T1000 (cell line): ENCODE measurements around the gene ABHD2.
"Not testable (repeated sequence)": the region's sequence is repeated elsewhere in the genome, so short reads cannot be mapped to it uniquely, and the experiment has no call there.

ENCODE experiments used
- DNase-seq: peaks from one replicate; lab custom pipeline; 2025; ENCODE audit warnings: mixed read lengths; lab: John Stamatoyannopoulos, UW

Gene ABHD2

DNA sequence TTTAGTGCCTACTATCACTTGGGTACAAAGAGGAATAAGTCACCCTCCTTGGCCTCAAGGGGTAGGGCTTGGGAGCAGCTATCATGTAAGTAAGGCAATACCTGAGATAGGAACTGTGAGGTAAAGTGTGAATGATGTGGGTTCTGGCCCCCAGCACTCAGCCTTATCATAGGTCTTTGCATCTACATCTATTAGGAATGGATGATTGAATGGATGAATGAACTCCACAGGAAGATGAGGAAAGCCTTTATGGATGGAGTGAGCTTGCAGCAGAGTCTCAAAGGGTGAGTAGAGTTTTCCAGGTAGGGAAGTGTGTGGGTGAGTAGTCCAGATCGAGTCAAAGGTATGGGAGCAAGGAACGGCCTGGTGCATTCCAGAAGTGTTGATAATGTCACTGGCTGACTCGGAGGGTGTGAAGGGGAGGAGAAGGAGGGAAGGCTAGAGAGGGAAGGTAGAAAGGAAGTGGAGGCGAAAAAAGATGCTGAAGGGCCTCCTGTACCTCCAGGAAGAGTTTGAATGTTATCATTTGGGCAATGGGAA, 13.1 kb upstream of the ABHD2 start:
- no peak for DNase-seq

DNA sequence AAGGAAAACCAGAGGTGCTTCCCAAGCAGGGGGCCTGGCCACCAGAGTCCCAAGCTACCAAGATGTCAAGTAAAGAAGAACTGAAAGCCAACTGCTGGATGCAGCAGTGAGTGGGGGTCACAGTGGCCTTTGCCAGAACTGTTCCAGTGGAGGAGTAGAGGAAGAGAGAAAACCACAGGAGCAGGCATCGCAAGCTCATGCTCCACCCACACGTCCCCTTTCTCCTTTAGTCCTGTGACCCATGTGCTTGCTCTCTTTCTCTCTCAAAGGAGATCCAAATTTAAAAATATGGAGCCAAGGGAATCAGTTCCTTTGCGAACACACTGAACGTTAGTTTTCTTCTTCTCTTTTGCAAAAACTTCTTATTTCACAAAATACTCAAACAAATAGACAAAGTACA, 12.4 kb upstream of the ABHD2 start:
- no peak for DNase-seq

DNA sequence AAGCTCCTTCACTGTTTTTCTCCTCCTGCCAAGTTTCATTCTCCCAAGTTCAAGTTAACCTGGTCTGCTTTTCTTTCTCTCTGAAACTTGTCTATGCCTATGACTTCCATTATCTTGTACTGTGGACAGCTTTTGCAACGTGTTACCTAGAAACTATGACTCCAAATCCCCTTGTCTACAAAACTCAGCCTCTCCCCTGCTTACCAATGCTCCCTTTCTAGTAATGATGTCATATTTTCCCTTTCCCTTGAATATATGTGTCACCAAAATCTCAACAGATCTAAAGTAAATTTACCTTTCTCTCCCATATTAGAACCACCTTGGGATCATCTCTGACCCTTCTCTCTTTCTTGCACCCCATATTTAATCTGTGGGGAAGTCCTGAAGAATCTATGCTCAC, 10.5 kb upstream of the ABHD2 start:
- DNase-seq: no peak

DNA sequence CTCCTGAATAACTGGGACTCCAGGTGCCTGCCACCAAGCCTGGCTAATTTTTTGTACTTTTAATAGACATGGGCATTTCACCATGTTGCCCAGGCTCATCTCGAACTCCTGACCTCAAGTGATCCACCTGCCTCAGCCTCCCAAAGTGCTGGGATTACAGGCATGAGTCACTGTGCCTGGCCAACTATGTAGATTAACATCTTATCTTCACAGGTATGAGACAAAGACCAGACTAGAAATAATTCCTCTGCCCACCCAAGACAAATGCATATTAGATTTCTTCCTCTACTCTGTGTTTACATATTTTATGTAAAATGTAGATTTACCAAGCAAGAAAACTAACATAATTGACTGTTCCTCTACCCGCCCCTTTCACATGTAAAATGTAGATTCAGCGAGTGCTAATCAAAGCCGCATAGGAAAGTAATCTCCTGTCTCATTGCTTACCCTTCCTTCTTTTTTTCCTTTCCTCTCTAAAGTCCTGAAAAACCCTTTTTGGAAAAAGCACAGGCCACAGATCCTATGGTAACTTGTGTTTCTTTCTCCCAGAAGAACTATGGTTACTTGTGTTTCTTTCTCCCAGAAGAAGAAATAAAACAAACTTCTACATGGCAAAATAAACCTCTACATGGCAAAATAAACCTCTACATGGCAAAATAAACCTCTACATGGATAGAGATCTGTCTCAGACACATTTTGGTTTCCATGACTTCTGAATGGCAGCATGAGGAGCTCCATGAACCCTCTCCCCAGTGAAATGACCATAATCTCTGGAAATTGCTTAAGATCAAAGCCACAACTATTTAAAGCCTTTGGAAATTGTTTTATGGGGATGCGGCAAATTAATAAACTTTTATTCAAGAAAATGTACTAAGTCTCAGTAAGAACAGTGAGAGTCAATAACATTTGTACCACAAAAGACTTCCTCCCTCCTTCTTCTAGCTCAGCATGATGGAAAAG, 9.1 kb upstream of the ABHD2 start:
- no peak for DNase-seq

DNA sequence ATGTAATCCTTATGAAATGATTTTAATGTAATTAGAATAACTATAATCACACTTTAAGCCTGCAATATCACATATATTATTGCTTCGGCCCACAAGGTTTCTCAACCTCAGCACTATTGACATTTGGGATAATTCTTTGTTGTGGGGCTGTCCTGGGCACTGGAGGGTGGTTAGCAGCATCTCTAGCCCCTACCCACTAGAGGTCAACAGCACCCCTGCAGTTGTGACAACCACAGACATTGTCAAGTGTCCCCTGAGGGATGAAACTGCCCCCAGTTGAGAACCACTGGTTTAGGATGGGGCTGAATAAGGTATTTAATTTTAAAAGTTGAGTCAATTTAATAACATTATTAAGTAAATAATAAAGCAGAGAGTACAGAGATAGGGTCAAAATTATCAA, 6.4 kb upstream of the ABHD2 start:
- DNase-seq: no peak

DNA sequence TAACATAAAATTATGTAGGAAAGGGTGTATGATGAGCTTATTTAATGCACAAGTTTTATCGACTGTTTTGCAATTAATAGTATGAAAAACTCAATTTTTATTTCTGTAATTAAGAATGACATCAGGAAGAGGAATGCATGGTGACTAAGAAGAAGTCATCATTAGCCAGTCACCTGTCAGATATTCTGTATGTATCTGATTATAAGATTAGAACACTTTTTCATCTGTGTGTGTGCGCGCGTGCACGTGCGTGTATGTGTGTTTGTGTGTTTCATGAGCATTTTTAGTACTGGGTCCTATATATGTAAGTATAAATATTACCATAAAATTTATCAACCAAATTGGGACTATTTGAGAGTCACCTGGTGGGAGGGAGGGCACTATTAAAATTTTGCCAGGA, 5.0 kb upstream of the ABHD2 start:
- DNase-seq: no peak

DNA sequence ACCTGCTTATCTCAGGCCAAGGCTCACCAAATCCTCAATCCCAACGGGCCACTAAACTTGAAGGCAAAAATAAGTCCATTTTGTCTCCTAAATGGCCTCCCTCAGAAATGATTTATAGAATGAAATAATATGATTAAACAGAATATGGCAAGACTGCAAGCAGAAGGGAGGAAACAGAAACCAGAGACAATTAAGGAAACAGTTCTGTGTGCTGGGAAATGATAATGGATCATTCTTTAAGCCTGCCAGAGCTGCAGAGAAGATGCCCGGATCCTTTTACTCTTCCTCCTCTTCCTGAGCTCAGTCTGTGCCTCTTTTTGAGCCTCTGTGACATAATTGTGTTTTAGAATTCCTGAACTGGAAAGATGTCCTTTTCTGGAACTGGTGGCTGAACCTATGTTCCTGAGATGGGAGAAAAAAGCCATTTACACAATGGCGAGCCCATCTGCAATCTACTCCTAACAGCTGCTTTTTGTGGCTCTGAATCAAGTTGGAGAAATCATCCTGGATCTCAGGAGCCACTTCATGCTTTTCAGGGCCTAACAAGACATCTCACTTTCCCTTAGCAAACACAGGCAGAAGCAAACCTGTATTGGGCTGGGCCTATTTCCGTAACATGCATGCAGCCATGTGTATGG, 2.8 kb upstream of the ABHD2 start:
- DNase-seq: no peak

DNA sequence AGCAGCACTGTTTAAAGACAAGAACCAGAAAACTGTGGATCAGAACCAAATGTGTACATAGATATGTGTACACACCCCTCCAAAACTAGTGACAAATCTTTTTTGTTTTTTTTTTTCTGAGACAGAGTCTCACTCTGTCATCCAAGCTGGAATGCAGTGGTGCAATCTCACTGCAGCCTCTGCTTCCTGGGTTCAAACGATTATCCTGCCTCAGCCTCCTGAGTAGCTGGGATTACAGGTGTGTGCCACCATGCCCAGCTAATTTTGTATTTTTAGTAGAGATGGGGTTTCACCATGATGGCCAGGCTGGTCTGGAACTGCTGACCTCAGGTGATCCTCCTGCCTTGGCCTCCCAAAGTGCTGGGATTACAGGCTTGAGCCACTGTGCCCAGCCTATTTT, 2.3 kb upstream of the ABHD2 start:
- not testable (repeated sequence) for DNase-seq

DNA sequence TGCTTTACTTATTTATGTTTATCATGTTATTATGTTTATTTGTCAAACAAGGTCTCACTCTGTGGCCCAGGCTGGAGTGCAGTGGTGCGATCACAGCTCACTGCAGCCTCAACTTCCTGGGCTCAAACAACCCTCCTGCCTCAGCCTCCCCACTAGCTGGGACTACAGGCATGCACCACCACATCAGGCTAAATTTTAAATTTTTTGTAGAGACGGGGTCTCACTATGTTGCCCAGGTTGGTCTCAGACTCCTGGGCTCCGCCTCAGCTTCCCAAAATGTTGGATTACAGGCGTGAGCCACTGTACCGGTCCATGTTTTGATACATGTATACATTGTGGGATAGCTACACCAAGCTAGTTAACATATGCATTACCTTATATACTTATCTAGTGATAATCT, 1.9 kb upstream of the ABHD2 start:
- not testable (repeated sequence) for DNase-seq

DNA sequence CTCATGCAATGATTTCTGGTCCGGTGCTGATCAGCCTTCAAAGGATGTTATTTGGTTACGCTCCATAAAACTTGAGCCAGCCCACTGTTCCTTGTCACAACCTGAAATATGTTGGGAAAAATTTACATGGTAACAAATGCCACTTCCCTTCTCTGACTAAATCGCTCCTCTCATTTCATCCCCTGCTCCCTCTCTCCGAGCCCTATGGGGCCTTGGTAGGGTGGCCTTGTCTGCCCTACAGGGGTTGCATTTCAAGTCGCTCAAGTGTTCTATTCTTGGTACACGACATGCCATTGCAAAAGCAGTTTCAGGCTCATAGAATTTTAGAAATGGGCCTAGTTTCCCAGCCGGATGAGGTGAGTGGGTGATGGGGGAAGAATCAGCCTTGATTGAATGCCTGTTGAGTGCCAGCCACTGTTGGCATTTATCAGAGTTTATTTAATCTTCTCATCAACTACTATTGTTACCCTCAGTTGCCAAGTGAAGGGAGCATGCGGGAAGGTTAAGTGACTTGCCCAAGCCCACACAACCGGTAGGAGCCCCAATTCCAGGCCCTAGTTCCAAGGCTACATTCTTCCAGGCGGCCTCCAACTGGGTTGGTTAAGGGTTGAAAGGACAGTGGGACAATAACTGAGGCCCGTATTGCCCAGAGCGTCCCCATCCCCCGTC, 961 bp upstream of the ABHD2 start:
- no peak for DNase-seq

DNA sequence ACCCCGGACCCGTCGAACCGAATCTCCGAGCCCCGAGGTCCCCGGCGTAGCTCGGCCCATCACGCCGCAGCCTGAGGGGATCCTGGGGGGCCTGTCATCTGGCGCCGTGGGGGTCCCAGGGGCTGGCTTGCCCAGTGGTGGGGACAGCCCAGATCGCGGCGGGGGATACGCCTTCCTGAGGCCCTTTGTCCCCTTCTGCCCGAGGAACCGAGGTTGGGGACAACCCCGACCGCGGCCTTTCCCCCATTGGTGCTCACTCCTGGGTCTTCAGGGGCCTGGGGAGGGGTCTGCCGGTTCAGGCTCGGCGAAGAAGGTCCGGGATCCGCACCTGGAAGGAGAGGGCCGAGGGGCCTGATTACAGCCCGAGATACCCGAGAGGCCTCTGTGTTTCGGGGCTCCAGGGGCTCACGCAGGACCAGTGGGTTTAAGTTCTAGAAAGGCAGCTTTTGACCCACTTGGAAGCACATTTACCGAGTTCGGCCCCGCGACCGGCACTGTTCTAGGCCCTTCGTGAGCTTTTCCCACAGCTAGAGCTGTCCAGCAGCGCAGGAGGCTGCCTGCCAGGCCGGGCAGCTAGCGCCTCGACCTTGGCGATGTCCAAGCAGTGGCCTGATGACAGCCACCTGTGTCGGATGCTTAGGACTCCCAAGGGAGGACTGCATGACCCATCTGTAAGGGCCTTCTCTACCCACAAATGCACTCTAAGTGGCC, 504 bp downstream of the ABHD2 start:
- no peak for DNase-seq

DNA sequence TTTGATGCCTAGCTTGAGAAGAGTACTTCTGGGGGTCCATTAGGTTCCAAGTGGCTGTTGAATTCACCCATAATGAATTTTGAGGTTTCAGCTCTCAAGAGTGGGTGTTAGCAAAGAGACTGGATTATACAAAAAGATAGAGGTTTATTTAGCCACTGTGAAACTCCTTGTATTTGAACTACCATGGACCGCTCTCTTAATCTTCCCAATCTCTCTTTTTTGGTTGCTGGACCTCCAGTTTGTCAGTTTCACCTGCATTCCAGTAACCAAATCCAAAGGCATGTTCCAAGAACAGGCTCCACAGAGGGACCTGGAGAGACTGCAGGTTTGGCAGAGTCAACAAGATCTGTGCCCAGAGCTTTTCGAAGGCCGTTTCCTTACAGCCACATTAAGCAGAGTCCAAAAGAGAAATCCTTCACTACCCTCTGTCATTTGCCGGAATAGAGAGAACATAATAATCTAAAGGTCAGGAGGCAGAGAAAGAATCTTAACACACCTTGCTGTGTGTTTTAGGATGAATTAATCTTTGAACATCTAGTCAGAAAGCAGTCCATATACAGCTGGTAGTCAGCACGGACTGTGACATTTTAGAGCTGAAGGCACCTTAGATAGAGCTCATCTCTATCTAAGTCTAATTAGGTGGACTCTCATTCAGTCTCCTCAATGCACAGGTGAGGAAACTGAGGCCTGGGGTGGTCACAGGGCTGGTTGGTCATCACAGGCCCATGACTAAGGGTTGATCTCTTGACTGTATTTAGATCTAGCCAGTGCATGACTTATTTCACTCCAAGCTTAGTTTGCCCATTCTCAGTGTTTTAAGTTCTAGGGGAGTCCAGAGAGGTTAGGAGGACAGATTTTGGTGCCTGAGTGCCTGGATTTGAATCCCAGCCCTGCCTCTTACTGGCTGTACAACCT, 1.3 kb downstream of the ABHD2 start:
- DNase-seq: no peak

DNA sequence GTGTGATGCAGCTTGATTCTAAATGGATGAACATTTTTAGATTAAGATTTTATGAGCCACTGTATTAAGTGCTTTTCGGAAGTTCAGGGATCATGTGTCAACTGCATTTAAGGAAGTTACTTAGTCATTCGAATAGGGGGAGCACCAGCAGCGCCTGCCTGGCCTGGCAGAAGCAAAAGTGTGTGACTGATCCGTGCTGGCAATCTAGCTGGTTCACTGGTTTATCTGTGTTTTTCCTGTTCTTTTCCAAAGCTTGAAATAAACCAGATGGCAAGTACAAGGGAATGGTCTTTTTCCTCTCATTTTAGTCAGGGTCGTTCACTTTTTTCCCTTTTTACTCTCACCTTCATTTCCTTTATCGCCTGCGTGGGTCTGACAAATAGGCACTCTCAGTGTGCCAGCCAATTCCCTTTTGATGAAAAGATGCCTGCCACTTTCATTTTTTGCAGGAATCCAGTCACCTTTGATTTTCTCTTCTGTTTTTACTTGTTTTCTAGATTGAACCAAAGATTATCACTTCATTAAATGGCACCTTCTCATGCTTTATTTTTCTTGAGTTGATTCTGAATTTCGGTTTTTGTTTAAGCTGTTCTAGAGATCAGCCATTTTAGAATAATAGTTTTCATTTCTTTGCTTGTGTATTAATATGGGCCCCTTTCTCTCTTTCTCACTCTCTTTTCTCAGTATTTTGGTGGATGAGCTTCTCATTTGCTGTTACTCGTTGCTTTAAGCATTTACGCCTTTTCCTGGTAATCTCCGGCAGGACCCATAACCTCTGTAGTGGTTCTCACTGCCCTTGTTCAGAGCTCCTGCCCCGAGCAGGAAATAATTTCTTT, 2.8 kb downstream of the ABHD2 start:
- DNase-seq: peak; percentile 9

DNA sequence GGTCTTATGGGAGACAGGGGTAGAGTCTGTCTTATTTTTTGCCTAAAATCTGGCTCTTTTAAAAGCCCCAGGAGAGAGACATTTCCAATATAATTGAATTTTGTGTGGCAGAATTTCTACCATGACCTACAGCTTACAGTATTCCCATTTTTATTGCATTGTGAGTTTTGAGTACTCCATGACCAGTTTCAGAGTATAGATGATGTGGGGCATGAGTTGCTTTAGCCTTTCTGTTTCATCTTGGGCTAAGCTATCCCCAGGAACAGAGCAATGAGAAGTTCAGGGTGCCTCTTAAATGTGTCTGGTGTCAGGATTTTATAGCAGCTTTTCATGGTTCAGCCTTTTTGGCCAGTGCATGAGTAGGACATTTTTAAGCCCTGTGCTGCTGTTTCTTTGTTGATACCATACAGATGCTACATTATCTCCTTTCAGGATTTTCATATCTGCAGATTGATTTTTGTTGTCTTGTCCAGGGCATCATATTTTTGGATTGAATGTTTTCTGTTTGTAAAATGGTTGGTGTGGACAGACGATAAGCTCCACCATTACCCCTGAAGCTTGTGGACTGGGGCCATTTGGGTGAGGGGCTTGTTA, 3.5 kb downstream of the ABHD2 start:
- no peak for DNase-seq

DNA sequence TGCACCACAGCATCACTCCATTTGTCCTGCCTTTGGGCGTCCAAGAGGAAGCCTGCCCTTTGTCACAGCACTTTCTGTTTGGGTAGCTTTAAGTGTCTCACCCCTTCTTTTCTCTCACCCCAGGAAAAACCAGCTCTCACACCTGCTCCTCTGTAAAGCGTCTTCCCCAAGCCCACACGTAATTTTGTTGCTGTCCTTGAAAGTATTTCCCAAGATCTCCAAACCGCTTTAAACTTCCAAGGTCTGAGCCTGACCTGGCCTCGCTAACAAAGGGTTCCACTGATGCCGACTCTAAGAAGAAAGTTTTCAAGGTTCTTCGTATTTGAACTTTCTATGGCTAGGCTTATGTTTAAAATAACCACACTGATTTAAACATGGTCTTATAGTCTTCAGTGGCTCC, 5.3 kb downstream of the ABHD2 start:
- DNase-seq: no peak

DNA sequence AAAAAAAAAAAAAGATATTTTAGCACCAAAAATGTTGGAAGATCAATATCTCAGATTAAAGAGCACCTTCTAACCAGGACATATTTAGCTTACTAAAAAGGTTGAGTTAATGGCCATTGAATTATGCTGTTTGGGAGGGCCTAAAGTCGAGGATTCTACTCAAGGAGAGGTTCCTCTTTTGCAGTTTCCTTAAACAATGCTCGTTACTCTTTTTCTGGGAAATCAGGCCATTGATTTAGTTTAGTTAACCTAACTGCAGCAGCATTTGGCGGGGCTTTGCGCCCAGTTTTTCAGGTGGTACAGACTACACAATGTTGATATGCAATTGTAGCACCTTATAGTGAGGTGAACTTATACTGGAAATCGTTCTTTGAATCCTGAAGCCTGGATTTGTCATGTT, 6.8 kb downstream of the ABHD2 start:
- no peak for DNase-seq

DNA sequence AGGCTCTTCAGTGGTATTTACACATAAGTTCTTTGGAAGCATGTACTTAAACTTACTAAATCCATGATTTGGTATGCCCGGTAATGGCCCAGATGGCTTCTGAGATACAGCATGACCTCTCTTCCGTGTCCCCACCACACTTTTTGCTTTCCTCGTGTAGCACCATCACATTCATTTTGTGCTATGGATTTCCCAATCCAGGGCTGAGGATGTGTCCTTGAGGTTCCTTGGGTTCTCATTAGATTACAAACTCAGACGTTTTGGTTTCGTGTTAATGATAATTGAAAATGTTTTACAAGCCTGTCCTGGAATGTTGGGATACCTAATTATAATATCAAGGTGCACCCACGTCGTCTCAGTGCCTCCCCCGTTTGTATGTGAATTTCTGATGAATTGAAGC, 7.3 kb downstream of the ABHD2 start:
- no peak for DNase-seq

DNA sequence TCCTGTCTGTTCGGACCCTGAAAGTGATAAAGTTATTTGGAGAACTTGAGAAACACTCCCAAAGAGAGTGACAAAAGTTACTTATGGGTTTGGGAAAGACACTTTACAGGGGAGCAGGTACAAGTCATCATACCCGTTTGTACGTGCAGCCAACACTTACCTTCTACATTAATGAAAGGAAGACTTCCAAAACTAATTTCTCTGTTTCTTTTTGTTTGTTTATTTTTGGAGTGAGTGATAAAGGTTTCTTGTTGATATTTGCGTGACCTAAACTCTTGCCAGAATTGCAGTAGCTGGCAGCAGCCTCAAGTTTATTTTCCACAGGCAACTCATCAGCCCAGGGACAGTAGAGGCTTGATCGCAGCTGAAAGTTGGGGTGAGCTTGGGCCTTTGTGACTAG, 8.4 kb downstream of the ABHD2 start:
- no peak for DNase-seq

DNA sequence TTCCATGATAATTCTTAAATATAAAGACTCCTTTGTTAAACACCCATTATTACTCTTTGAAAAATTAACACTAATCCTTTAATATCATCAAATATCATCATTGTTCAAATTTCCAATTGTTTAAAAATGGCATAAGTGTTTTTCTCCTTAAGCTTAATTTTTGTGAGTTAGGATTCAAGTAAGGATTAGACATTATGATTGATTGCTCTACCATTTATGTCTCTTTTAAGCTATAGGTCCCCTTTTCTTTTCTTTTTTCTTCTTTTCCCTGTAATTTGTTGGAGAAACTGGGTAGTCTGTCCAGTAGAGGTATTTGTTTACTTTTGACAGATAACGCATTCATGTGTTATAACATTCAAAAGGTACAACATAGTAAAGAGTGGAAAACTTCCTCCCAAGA, 9.1 kb downstream of the ABHD2 start:
- DNase-seq: no peak

DNA sequence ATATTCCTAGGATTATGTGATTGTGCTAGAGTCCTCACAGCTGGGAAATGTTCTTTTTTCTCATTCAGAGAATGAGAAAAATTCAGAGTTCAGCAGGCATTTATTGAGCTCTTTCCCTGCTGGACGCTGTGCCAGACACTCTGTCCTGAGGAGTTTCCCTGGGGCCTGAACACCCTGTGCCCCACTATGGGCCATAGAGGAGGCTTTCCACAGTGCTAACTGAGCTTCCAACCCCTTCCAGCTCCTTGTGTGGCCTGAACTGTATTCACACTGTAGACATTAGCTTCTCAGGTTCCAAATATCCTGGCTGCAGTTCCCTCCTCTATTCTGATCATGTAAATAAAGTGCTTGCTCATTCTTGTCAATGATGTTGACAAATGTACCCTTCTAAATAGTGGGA, 10.0 kb downstream of the ABHD2 start:
- no peak for DNase-seq
